Endothelial cell of umbilical vein (primary cell): ENCODE measurements around the gene PMEL. TPM values are rescaled to one million over a fixed set of nuclear protein-coding genes. Genes with fewer than 3 reads are reported as not detected.
A peak's percentile ranks its signal among the peaks of the same experiment; 100 is the strongest.

Source experiments
- BruUV-seq: library from RNA; stranded (reverse); fragments of 400-500 nt; replicated peaks from 2 replicates; lab custom pipeline; 2021; lab: Mats Ljungman, UMichigan
- CTCF ChIA-PET: fragments of 300-600, 350-600 bp; sonication (Branson Sonifier 250); formaldehyde crosslinking; loops from one replicate; lab custom pipeline; 2021; ENCODE audit warnings: antibody characterized with exemption, inconsistent platforms; lab: Charles Lee
- POLR2A ChIA-PET: fragments of 300-600, 350-600 bp; sonication (Branson Sonifier 250); formaldehyde crosslinking; loops from one replicate; lab custom pipeline; 2021; ENCODE audit warnings: antibody characterized with exemption, inconsistent platforms; lab: Charles Lee
- DNase-seq: peaks from one replicate; pipeline ENCODE4 v3.0.0-alpha.2; 2011; ENCODE audit warnings: low read depth, low spot score
- FAIRE-seq: peaks from 2 replicates; lab custom pipeline; 2011; peaks lifted over from hg19 to GRCh38; lab: Jason Lieb, UNC
- H2AFZ ChIP-seq: 2 replicates; pipeline ENCODE4 v1.6.0; 2012; ENCODE audit warnings: low read depth, low read length, control low read depth, inconsistent platforms
- H3K27ac ChIP-seq: 2 replicates; pipeline ENCODE4 v1.5.1; 2011; ENCODE audit warnings: low read depth, mild to moderate bottlenecking, control low read depth, low read length, moderate library complexity; ENCODE audit not compliant: insufficient read depth
- H3K27me3 ChIP-seq, 2 experiments: 2 replicates each; pipeline versions ENCODE4 v1.6.0 to v1.6.1; 2011; ENCODE audit warnings: low read length in 2 of 2, mixed read lengths in 1 of 2; ENCODE audit not compliant: control insufficient read depth in 2 of 2, insufficient read depth in 2 of 2
- H3K36me3 ChIP-seq, 2 experiments: 2 replicates in 1 of 2; 3 replicates in 1 of 2; pipeline ENCODE4 v1.5.1; 2011; ENCODE audit warnings: low read length in 2 of 2, mild to moderate bottlenecking in 1 of 2, moderate library complexity in 1 of 2; ENCODE audit not compliant: control insufficient read depth in 2 of 2, insufficient read depth in 2 of 2; ENCODE audit errors: extremely low read depth in 1 of 2
- H3K4me1 ChIP-seq: 3 replicates; pipeline ENCODE4 v1.5.1; 2011; ENCODE audit warnings: mild to moderate bottlenecking, low read length; ENCODE audit not compliant: control insufficient read depth, insufficient read depth; ENCODE audit errors: extremely low read depth
- H3K4me2 ChIP-seq: 2 replicates; pipeline ENCODE4 v1.6.1; 2011; ENCODE audit warnings: low read length, control low read depth, mixed read lengths; ENCODE audit not compliant: insufficient read depth
- H3K4me3 ChIP-seq, 3 experiments: fragments of 200-600 bp in 1 of 3; sonication (generic), shearing (Covaris generic) in 1 of 3; replicated peaks in 1 of 3; 2 replicates each; pipeline ENCODE4 v1.5.1; 2011 to 2016; ENCODE audit warnings: control low read depth in 3 of 3, low read length in 3 of 3, mild to moderate bottlenecking in 2 of 3, inconsistent platforms in 1 of 3, low read depth in 1 of 3, moderate library complexity in 1 of 3; ENCODE audit not compliant: insufficient read depth in 1 of 3
- H3K79me2 ChIP-seq: 2 replicates; pipeline ENCODE4 v1.6.0; 2012; ENCODE audit warnings: low read length, inconsistent platforms; ENCODE audit not compliant: control insufficient read depth, insufficient read depth
- H3K9ac ChIP-seq: replicated peaks from 2 replicates; pipeline ENCODE3; 2011; ENCODE audit warnings: low read length, control low read depth; ENCODE audit not compliant: insufficient read depth; ENCODE audit errors: extremely low read depth
- H3K9me1 ChIP-seq: replicated peaks from 3 replicates; pipeline ENCODE4 v1.6.0; 2011; ENCODE audit warnings: mild to moderate bottlenecking, low read length; ENCODE audit not compliant: control insufficient read depth, insufficient read depth; ENCODE audit errors: extremely low read depth
- H3K9me3 ChIP-seq: replicated peaks from 2 replicates; pipeline ENCODE4 v1.5.1; 2012; ENCODE audit warnings: low read length, inconsistent platforms; ENCODE audit not compliant: control insufficient read depth, insufficient read depth
- H4K20me1 ChIP-seq: replicated peaks from 2 replicates; pipeline ENCODE3; 2011; ENCODE audit warnings: mild to moderate bottlenecking, low read length; ENCODE audit not compliant: control insufficient read depth, insufficient read depth; ENCODE audit errors: extremely low read depth
- CTCF ChIP-seq, 2 donors: IDR thresholded peaks; 1 replicate in 1 of 2; 2 replicates in 1 of 2; pipeline ENCODE4 v1.5.1; 2011; ENCODE audit warnings: low read length in 2 of 2, mild to moderate bottlenecking in 2 of 2, moderate library complexity in 2 of 2, control low read depth in 1 of 2, inconsistent platforms in 1 of 2, low read depth in 1 of 2; ENCODE audit not compliant: insufficient read depth in 1 of 2; ENCODE audit errors: extremely low read depth in 1 of 2
- FOS ChIP-seq: IDR thresholded peaks from 2 replicates; pipeline ENCODE4 v1.6.1; 2011; ENCODE audit warnings: mild to moderate bottlenecking, low read length, moderate library complexity, borderline replicate concordance; ENCODE audit not compliant: insufficient read depth
- POLR2A ChIP-seq: IDR thresholded peaks from 2 replicates; pipeline ENCODE4 v1.6.1; 2012; ENCODE audit warnings: low read depth, mild to moderate bottlenecking, control low read depth, low read length
- dilution Hi-C: fragments of 300-500 bp; cut with MboI; formaldehyde crosslinking; loops from one replicate; pipeline ENCODE4 v1.15.0; 2019; ENCODE audit warnings: low sequenced_read_pairs; ENCODE audit not compliant: extremely low pct_ligation_motif_present
- intact Hi-C: fragments of 100-400 bp; cut with micrococcal nuclease; formaldehyde crosslinking; loops from one replicate; pipeline ENCODE4 v1.10.0; 2022
- polyA plus RNA-seq, 4 experiments: library from polyadenylated mRNA; depleted of rRNA in 3 of 4; stranded (reverse) in 3 of 4; unstranded in 1 of 4; fragments of >200 nt; gene quantifications; 2 replicates each; pipeline versions ENCODE4 v1.2.1 to v1.2.3, GENCODE V29; 2011 to 2012; ENCODE audit warnings: missing spikeins in 1 of 4
- total RNA-seq: library from RNA; stranded (reverse); gene quantifications from 2 replicates; pipeline ENCODE4 v1.2.3, GENCODE V29; 2021
- TF ChIP-seq, protein P1 (sequence below): IDR thresholded peaks from 2 replicates; pipeline ENCODE4 v1.6.1; 2011; ENCODE audit not compliant: insufficient read depth, insufficient read length

The PMEL gene
- total and polyA plus RNA-seq, 2 donors (not counting 3 experiments of a cell fraction or from before 2014, with no cell fraction given) = 0.51 to 0.99 TPM

DNA sequence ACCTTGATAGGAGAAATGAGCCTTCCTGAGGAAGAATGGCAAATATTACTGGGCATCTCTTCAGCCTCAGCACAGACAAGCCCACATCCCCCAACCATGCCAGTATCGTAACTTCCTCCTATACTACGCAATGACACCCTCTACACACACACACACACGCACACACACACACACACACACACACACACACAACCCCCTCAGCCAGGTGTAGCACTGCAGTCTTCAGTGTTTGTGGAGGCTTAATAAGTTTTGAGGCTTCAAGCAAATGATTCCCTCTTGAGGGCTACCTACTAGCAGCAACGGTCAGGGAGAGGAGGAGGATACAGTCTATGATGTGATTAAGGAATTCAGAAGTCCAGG, 33.3 kb downstream of the PMEL start:
- CTCF ChIA-PET = interaction anchor here (1.0 to 2.9 kb wide), 8 partner anchors 7 to 208 kb away, joined by 3 to 37 read pairs (median 4); no protein-coding TSS in a partner anchor
- Histone ChIP-seq H3K4me3 (peak overlapping the region; percentile 53 to 93 (median 70)), H2AFZ (peak overlapping the region; percentile 60), H3K27ac (no peak overlapping the region), H3K27me3 (no peaks in the 10 kb centered on the region), H3K9me1 (no peaks in the 10 kb centered on the region), H3K4me1 (peaks cover 33% of the 10 kb centered on the region), H3K4me2 (peak overlapping the region; percentile 77), H3K79me2 (peaks cover 3% of the 10 kb centered on the region), H3K9me3 (no peaks in the 10 kb centered on the region), H4K20me1 (no peaks in the 10 kb centered on the region), H3K36me3 (peaks cover 0 to 3% of the 10 kb centered on the region in 2 experiments), H3K9ac (peak overlapping the region; percentile 52)
- TSS peak; percentile 32 for BruUV-seq
- intact Hi-C loops = loop anchor here (1.0 to 5.0 kb wide), 4 partner anchors 8 to 110 kb away; partner anchors contain the start of gene RPS26
- POLR2A ChIA-PET = no interaction called here
- DNase-seq (peak; percentile 45), FAIRE-seq (peak; percentile 72)
- no peak for TF ChIP-seq POLR2A
- TF ChIP-seq FOS = no peak
- no peak for TF ChIP-seq CTCF (IDR thresholded peaks at IDR 0.05; ENCODE audit: extremely low read depth in 1 of 2, insufficient read depth in 1 of 2, low read depth in 1 of 2, low read length in 2 of 2)
- TF ChIP-seq, protein P1, sequence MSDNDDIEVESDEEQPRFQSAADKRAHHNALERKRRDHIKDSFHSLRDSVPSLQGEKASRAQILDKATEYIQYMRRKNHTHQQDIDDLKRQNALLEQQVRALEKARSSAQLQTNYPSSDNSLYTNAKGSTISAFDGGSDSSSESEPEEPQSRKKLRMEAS = no peak
- dilution Hi-C loops = no loop called here
